Smooth muscle cell of bladder (primary cell): ENCODE measurements around the gene ENPP4. TPM values are rescaled to one million over a fixed set of nuclear protein-coding genes. Genes with fewer than 3 reads are reported as not detected.

Experiments
- total RNA-seq: library from RNA; depleted of rRNA; stranded (reverse); fragments of >200 nt; gene quantifications from 2 replicates; pipeline ENCODE4 v1.2.3, GENCODE V29; 2014

ENPP4 gene, protein sequence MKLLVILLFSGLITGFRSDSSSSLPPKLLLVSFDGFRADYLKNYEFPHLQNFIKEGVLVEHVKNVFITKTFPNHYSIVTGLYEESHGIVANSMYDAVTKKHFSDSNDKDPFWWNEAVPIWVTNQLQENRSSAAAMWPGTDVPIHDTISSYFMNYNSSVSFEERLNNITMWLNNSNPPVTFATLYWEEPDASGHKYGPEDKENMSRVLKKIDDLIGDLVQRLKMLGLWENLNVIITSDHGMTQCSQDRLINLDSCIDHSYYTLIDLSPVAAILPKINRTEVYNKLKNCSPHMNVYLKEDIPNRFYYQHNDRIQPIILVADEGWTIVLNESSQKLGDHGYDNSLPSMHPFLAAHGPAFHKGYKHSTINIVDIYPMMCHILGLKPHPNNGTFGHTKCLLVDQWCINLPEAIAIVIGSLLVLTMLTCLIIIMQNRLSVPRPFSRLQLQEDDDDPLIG
- total RNA-seq = 2.6 and 2.8 TPM in 2 replicates

GRCh38 chr6:46129629-46130511, at the start of gene ENPP4:
TSS of gene ENPP4 (plus strand) at chr6:46129989. CDS start at chr6:46139584, 9,595 bp downstream.

GRCh38 chr6:46170357-46171289, 40.8 kb downstream of the ENPP4 start, which contains the start of gene ENPP5:
TSS of gene ENPP5 (minus strand) at chr6:46170980. CDS start at chr6:46168262, 2,718 bp downstream.

Other genes with a start within 250 kb of the ENPP4 start
- gene CLIC5, start 114.1 kb upstream of the ENPP4 start, total RNA-seq = 0.09 TPM in 1 of 2 replicates, not detected in the other
- 0.46 and 0.85 TPM in 2 replicates for gene ENPP5, start 41.0 kb downstream of the ENPP4 start, total RNA-seq